RKO (cell line): ENCODE data around the gene ATXN10.
A peak's percentile ranks its signal among the peaks of the same experiment; 100 is the strongest.
"Not testable (repeated sequence)": the region's sequence is repeated elsewhere in the genome, so short reads cannot be mapped to it uniquely, and the experiment has no call there.

Experiments
- DNase-seq: peaks from one replicate; pipeline ENCODE4 v3.0.0-alpha.2; 2016; ENCODE audit warnings: low spot score

ATXN10 gene

DNA sequence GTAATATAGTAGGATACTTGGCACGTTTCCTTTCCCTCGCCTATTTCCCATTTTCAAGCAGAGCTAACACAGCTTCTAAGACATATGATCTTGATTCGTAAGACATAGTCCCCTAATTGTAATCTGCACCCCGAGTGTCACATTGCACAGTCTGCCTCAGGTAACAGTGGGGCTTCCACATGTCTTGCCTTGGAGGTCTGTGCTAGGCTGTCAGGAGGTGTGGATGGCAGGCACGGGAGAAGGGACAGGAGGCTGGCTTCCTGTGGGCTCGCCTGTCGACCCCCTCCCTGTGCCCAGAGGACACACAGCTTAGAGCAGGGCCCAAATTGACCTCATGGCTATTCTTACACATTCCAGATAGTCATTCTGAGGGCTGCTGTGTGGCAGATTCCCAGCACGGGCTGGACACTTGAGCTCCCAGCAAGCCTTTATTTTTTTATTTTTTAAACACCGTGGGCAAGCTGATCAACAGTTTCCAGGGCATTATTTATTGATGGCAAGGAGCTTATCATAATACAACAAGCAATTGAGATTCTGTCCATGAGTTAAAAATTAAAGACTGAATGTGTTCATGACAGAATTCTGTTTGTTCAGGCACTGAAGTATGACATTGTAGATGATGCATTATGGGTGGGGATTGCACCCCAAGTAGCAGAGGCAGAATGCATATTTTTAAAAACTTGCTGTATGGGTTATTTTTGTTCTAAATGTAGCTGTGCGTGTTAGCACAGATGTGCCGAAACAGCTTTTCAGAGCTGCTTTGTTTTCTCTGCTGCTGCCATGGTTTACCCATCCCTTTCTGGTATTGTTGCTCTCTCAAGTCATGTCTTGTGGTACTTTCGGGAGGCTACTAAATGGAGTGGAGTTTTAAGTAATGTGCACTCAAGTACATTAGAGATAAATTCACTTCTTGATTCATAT, 113.0 kb downstream of the ATXN10 start:
- DNase-seq: no peak

DNA sequence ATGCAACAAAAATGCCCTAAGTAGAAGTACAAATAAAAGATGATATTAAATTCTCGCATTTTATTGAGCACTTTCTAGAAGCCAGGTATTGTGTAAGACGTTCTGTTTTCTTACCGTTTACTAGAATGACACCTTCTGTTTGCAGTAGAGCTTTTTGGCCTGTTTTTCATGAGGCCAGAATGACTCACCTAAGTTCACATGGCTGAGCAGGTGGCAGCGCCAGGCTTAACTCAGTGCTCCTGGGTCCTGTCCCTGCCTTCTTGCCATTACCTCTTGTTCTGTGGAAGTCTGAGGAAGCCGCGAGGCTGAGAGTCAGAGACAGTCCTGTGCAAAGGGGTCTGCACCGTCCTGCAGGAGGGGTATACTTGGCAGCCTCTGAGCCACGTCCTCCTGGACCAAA, 113.8 kb downstream of the ATXN10 start:
- no peak for DNase-seq

DNA sequence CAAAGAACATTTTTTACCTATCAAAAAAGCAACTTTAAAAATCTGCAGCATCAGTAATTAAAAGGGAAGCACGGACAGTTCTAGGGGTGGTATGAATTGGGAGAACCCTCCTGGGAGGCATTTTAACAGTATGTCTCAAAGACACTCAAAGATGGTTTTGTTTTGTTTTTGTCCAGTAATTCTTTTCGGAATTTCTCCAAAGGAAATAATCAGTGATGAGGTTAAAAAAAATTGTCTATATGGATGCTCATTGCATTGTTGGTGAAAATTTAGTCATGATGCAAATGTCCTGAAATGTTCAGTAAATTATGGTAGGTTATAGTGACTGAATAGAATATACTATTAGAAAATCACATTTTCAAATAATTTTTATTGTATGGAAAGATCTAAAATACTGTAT, 115.1 kb downstream of the ATXN10 start:
- no peak for DNase-seq

DNA sequence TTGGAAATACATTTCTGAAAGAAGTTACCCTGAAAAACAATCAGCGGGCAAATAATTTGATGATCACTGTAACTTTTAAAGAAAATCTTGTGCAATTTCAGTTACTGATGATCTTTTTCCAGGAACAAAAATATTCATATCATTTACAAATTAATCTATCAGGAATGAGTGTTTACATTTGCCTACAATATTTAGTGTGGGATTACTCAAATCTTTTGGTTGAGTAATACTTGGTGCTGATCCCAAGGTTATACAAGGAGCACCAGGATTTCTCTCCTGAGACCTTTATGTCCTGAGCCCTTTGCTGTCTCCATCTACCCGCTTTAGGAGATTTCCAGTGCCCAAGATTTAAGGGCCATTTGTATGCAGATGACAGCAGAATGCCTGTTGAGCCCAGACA, 116.1 kb downstream of the ATXN10 start:
- DNase-seq: no peak

DNA sequence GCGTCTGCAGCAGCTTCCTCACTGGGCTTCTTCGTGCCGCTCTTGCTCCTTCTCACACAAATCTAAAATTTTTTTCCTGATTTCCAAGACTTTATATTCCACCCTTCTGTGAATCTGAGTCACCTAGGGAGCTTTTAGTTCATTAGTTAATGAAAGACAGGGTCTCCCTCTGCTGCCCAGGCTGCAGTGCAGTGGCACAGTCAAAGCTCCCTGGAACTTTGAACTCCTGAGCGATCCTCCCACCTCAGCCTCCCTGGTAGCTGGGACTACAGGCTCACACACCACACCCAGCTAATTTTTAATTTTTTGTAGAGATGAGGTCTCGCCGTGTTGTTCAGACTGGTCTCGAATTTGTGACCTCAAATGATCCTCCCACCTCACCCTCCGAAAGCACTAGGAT, 116.9 kb downstream of the ATXN10 start:
- DNase-seq: no peak

DNA sequence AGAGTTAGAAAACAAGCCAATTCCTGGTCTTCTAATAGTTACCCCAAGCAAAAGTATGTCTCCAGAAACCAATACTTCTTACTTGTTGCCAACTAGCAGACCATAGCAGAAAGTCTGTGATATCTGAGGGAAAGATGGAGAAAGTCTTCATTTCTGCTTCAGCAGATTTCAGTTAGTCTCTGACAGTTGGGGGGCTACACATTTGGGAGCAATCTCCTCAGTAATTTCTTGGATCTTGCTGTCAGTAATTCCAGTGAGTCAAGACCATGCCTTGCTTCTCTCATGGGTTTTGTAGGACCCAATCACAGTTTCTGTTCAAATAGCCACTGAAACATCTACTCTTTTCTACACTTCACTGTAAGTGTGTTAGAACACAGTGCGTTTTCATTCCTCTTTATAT, 118.8 kb downstream of the ATXN10 start:
- DNase-seq: no peak

DNA sequence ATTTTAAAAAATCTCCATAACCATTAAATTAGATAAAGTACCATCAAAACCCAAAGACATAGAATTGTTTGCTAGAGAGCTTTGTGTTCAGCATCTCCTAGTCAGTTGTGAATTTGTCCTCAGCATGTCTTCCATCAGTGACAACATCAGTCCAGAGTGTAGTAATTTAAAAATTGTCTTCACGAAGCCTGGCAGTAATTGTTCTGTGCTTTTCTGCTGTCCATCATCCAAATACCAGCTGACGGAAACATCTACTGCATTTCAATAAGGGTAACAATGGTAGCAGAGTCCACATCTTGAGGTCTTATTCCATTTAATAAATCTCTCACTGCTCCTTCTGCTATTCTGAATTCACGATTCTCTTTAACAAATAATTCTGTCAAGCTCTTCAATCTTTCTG, 121.5 kb downstream of the ATXN10 start:
- no peak for DNase-seq

DNA sequence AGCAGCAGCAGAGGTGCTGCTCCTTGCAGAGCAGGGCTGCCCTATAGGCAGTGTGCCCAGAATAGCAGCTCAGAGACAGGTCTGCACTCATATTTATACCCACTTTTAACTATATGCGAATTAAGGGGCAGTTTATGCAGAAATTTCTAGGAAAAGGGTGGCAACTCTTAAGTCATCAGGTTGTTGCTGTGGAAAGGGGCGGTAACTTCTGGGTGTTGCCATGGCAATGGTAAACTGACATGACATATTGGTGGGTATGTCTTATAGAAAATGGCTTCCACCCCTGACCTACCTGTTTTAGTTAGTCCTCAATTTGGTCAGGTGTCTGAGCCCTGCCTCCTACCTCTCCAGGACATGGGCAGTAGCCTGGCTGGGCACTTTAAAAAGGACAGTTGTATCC, 122.3 kb downstream of the ATXN10 start:
- DNase-seq: no peak

DNA sequence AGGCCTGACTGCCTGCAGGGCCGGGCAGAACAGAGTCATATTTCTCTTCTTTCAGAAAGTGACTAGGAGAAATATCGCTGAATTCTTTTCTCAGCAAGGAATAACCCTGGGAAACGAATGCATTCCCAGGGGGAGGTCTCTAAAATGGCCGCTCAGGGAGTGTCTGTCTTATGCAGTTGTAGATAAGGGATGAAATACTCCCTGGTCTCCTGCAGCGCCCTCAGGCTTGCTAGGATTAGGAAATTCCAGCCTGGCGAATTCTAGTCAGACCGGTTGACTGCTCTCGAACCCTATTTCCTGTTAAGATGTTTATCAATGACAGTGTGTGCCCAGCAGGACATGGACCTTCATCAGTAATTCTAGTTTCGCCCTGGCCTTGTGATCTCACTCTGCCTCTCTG, 124.4 kb downstream of the ATXN10 start:
- DNase-seq: not testable (repeated sequence)

DNA sequence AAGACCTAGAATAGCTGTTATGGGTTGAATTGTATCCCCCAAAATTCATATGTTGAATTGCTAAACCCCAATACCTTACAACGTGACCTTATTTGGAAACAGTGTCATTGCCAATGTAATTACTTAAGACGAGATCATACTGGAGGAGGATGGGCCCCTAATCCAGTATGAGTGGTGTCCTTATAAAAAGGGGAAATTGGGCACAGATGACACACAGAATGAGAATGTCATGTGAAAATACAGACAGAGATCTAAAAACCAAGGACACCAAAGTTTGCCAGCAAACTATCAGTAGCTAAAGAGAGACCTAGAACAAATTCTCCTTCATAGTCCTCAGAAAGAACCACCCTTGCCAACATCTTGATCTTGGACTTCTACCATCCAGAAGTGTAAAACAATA, 127.7 kb downstream of the ATXN10 start:
- DNase-seq: peak; percentile 16

DNA sequence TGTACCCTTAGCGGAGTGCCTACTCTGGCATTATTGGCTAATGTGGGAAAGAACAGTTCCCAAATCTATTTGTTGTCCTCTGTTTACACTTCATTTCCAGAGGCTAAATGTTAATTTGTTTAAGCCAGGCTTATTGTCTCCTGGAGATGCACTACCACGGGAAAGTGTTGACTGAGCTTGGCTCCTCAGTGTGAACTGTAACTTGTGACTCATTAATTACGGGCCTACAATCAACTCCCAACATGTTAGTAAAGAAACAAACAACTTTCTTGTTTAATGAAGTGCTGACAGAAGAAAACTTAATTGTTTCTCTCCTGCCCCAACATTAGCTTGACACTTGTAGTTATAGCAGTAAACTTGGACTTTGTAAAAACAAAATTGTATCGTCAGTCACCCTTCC, 130.4 kb downstream of the ATXN10 start:
- no peak for DNase-seq

DNA sequence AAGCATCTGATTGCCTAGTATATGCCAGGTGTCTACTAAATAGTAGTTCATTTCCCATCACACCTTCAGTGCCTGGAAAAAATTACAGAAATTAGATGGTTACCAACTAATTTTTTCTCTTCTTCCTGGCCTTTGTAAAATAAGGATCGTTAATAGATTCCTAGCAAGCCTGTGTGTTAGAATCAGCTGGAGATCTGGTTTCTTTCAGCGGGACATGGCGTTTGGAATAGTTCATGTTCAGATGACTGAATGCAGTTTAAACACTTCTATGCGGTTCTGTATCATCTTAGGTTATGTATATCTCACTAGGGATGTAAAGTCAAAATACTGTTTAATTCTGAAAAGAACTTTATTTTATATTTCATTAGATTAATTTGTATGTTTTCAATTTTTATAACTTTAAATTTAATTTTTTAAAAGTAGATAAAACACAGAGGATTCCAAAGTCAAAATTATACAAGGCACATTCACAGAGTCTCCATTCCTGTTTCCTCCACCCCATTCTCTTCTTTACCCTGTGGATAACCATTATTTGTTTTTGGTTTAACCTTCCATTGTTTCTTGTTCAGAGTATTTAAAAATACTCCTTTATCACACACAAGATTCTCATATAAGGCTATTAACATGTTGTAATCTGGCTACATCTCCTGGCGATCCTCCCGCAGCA, 132.8 kb downstream of the ATXN10 start:
- no peak for DNase-seq

DNA sequence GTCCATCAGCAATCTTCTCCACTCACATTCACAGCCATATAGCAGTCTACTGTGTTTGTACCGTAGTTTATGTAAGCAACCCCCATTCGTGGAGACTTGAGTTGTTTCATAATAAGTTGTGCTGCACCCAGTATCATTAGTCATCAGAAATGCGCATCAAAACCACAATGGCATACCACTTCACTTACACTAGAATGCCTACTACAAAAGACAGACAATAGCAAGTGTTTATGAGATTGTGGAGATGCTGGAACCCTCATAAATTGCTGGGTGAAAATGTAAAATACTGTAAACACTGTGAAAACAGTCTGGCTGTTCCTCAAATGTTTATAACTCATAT, 133.3 kb downstream of the ATXN10 start:
- peak; percentile 85 for DNase-seq

DNA sequence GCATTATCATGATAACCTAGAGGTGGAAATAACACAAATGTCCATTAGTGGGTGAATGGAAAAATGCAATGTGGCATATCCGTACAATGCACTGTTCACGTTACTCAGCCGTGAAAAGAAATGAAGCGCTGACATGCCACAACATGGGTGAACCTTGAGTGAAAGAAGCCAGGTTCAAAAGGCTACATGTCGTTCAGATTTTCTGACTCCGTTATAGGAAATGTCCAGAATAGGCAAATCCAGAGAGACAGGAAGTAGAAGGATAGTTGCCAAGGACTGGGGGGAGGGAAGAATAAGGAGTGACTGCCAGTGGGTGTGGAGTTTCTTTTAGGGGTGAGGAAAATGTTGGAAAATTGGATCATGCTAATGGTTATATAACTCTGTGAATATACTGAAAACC, 133.8 kb downstream of the ATXN10 start:
- DNase-seq: no peak

DNA sequence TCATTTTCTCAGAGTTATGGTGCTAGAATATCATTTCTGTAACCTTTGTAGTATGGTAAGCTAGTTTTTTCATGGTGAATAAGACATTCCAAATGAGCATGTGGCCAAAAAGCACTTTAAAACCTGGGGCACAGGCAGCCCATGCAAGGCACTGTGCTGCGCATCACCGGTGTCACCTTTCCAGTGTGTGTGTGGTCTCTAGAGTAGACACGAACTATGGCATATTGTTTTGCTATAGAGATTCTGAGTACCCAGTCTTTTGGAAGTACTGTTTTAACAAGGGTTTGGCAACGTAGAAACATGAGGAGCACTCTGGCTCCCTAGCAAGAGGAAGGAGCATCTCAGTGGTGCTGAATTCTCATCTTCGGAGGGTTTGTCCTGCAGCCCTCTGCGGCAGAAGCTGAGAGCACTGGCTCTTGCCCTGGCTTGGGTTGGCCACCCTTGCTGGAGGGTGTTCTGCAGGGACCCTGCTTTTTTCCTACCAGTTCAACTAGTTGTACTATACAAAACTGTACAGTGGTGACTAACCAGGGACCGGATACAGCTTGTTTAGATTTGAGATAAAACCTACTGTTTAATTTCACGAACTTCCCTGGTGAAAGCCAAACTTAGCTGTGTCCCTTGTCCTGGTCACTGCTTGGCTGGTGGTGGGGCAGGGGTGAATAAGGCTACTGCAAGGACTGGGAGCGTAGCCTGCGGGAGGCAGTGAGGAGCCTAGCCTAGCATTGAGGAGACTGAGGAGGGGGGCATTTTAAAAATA, 135.7 kb downstream of the ATXN10 start:
- DNase-seq: no peak

DNA sequence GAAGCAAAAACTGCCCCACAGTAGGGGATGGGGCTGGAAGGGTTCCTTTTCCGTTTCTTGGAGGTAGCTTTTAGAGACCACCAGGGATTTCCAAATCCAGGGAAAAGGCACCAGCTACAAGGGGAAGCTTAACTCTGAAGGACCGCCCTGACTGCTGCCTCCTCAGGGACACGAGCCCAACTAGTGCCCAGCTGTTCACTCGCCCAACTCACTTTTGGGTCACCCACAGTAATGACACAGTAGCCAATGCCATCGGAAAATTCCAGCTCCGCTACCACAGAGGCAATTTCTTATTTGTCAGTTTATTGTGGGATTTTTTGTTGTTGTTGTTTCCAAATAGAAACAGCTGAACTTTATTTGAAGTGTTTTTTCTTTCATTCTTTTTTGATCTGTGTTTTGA, 141.3 kb downstream of the ATXN10 start:
- DNase-seq: no peak

DNA sequence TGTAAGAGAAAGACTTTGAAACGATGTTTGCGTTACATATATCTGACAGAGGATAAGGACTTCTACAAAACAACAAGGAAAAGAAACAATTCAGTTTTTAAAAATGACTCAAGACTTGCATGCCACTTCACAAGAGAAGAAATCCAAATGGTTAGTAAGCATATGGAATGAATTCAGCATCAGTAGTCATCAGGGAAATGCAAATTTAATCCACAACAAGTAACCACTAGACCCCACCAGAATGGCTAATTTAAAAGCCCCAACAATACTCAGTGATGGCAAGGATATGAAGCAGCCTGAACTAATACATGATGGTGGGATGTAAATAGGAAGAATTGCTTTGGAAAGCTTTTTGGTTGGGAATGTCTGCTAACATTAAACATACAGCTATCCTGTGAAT, 142.6 kb downstream of the ATXN10 start:
- no peak for DNase-seq

DNA sequence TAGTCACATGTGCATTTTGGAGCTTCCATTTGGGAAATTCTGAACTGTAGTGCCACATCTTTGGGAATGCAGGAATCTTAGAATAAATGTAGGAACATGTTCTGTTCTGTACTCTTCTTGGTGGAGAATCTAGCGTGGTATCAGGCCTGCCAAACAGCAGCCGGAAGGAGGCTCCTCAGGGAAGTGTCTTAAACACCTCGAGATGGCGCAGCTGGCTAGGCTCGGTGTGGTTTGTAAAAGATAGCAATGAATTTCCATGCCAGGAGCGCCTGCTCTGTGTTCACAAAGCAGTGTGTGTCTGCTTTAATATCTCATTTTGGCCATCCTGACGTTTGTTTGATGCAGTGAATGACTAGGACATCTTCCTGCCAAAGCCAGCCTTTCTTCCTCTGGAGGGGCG, 145.1 kb downstream of the ATXN10 start:
- DNase-seq: no peak

DNA sequence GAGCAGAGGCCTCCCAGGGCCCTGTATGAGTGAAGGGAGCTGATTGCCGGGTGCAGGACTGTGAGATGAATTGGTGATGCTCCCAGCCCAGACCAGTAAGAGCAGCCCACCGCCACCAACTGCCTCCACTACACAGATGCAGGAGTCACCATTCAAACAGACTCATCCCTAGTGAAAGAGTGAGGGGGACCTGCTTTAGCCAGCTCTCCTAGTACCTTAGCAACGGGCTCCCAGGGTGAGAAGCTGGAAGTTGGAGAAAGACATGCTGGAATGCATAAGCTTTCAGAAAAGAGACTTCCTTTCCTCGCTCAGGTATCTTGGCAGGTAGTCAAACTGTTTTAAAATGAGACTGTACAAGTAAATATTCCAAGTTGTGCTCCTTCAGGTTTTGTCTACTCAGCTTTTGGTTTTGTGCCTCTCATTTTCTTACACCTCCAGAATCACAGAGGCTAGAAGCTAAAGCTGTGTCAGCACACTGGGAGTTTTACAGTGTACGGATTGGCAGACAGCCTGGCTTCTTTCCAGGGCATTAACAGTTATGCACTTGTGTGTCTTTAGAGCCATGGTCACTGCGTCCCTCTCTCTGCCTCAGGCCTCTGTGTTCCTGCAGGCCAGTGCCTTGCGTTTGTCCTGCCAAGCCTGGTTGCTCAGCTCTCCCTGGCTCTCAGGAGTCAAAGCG, 146.2 kb downstream of the ATXN10 start:
- DNase-seq: no peak

DNA sequence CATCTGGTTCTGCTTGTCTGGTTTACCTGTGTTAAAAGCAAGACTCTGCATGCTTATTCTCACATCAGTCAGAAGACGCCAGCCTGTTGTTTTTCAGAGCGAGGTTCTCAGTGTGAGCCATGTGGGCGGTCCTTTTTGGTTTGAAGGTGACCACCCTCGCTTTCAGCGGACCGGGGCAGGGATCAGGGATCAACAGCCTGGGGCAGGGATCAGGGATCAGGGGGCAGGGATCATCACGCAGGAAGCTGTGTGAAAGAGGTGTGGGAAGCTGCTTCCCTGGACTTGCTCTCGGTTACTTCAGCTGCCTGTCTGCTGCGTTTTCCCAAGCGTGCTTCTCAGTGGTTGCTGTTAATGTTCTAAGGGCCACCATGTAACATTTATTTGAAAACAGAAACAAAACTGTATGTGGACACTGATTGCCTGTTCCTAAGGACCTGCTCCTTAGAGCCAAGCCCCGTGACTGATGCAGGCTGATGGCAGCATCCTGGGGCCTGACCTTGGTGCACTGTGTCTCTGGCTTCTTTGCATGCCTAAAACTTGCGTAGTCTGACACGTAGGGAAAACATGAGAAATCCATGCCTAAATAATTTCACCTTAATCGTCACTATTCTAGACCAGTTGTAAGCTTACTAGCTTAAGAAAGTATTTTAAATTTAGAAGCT, 146.9 kb downstream of the ATXN10 start:
- no peak for DNase-seq

DNA sequence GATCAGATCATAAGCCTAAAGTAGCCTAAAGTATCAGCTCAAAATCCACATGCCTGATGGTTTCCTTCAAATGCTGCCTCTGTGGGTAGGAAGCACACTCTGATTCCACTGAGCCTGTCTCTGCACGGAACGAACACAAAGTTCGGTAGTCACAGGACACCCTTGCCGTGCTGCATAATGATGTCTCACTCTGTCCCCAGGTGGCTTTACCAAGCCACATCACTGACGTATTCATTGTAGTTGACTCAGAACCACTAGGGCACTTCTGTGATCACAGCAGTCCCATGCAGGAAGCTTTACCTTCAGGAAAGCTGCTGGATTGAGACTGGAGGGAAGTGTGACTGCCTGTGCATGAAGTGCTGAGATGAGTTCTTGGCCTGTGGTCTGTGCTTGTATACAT, 147.7 kb downstream of the ATXN10 start:
- DNase-seq: no peak

DNA sequence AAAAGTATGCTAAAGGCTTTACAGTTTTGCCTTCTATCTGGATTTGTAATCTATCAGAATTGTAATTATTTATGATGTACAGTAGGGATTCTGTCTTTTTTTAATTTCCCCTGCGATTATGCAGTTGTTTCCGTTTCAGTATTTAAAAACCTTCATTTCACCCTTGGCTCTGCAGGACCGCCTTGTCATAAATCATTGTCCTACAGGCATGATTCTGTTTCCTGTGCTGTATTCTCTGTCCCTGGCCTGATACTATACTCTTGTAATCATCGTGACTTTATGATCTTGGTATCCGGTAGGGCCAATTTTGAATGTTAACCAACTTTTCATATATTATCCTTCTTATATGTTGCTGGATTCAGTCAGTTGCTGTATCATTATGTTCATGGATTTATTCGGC, 151.7 kb downstream of the ATXN10 start:
- no peak for DNase-seq
